ENCODE data around the gene SOX30. TPM values are rescaled to one million over a fixed set of nuclear protein-coding genes. Genes with fewer than 3 reads are reported as not detected.

SOX30 gene
- under 0.01 TPM in 1 of 2 replicates, not detected in the other for total RNA-seq

DNA sequence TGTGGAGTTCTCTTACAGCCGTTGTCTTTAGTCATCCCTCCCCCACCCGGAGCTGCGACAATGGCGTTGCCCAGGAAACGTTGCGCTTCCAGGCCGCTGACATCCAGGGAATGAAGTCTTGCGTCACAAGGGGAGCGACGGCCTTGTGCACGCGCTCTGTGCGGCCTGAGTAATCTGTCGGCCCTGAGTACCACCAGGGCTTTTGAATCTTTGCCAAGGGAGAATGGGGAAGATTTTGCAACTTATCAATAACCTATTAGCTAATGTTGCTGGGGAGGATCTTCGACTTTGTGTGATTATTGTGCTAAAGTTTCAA, at the start of gene SOX30:
Gene SOX30 (minus strand): TSS at position 62 of the 316 bp plus-strand sequence. CDS start 360 bp downstream, outside the sequence.

DNA sequence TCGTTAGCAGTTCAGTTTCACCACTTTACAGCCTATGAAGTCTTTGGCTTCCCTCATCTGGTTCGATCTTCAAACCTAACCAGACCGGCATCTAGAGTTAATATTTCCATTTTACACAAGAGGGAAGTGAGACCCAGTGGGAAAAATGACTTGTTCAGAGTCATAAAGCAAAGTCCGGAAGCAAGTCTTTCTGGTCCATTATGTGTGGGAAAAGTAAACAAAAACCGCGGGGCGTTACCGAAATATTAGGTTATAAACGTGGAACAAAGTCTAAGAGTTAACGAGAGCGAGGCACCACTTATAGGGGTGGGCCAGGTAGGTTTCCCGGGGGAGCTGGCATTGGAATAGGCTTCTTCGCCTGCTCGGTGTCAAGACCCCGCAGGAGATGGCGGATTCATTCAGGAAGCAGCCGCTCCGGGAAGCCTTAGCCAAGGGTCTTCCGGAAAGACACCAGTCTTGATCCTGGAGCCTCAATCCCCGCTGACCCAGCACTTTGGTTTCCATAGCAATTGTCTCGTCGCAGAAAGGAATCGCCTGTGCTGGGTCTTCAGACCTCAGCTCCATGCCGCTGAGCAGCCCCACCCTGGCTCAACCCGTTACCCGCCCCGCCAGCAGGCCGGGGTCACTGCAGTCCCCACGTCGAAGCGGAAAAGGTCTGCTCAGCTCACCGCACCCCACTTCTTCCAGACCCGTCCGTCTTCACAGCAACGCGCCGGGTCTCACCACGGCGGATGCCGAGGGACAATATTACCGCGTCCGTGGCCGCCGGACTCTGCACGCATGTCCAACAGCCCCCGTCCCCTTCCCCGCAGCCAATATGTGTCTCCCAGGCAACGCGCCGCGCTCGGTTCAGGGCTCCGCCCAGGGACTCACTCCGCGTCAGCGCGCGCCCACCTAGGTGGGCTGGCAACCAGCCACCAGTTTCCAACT, 18.7 kb upstream of the SOX30 start, which contains the start of gene C5orf52:
Gene C5orf52 (plus strand): TSS at position 872 of the 930 bp plus-strand sequence. CDS start 82 bp downstream, outside the sequence.

Other genes with a start within 250 kb of the SOX30 start
- gene NIPAL4, start 192.2 kb downstream of the SOX30 start, total RNA-seq = under 0.01 TPM in 1 of 2 replicates, not detected in the other
- gene ADAM19, start 76.7 kb downstream of the SOX30 start, total RNA-seq = 9.7 and 14.2 TPM in 2 replicates
- gene C5orf52, start 19.1 kb upstream of the SOX30 start, total RNA-seq = not detected in 2 replicates
- 21.4 and 24.1 TPM in 2 replicates for gene THG1L, start 79.0 kb upstream of the SOX30 start, total RNA-seq
- 3.1 and 3.5 TPM in 2 replicates for gene LSM11, start 91.3 kb upstream of the SOX30 start, total RNA-seq
- gene CLINT1, start 206.7 kb upstream of the SOX30 start, total RNA-seq = 84.5 and 95.8 TPM in 2 replicates

Data from smooth muscle cell of trachea (primary cell).